Measurements from ENCODE around the gene ASPHD1.
A peak's percentile ranks its signal among the peaks of the same experiment; 100 is the strongest.
"Not testable (repeated sequence)": the region's sequence is repeated elsewhere in the genome, so short reads cannot be mapped to it uniquely, and the experiment has no call there.

Gene ASPHD1

DNA sequence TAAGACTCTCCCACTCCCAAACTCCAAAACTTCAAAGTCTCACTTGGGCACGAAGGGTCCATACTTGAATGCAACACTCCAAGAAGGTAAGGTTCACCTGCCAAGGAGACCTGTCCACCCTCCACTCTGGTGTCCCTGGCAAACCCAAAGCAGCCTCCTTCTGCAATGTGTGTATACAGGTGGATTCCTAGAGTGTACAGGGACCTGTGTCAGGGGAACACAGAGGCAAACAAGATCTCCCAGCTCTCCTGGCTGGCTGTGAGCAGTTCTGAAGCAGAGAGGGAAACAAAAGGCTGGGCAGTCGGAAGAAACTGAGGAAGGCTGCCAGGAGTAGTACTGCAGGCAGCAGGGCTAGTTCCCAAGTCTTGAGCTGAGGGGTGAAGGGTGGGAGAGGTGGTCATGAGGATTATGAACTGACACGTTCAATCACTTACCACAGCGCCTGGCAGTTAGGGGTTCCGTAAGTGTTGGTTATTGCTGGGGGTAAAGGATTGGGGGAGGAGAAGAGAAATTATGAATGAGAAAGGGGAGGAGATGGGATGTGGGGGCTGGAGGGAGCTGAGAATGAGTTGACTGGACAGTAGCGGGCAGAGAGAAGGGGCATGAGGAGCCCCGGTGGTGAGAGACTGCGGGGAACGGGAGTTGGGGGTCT lies 24.9 kb downstream of the ASPHD1 start:
- TF ChIP-seq CTCF (conservative IDR thresholded peaks at IDR 0.05; ENCODE audit: low read depth, low read length) = no peak
- DNase-seq (ENCODE audit: low read depth) = no peak

GRCh38 chr16:29925781-29926710 lies 25.8 kb downstream of the ASPHD1 start, which contains the start of gene KCTD13:
Gene KCTD13, minus strand, starts transcription at chr16:29926226. Its CDS starts 193 bp downstream, at chr16:29926033.
- no peak for TF ChIP-seq CTCF (conservative IDR thresholded peaks at IDR 0.05; ENCODE audit: low read depth, low read length)
- peak; percentile 42 for DNase-seq (ENCODE audit: low read depth)
- peak within 1 kb of the TSS; percentile 83 for H3K4me3 ChIP-seq (ENCODE audit: low read length)

More for the DNA sequence above, 24.9 kb downstream of the ASPHD1 start:
- H3K4me3 ChIP-seq (ENCODE audit: low read length) = peak overlapping the region; percentile 83

- peak overlapping the region; percentile 83 for H3K4me3 ChIP-seq (ENCODE audit: low read length)
- no peak for TF ChIP-seq CTCF (conservative IDR thresholded peaks at IDR 0.05; ENCODE audit: low read depth, low read length)
- no peak for DNase-seq (ENCODE audit: low read depth)
These were observed 26.4 kb downstream of the ASPHD1 start for GRCh38 chr16:29926711-29927052.

DNA sequence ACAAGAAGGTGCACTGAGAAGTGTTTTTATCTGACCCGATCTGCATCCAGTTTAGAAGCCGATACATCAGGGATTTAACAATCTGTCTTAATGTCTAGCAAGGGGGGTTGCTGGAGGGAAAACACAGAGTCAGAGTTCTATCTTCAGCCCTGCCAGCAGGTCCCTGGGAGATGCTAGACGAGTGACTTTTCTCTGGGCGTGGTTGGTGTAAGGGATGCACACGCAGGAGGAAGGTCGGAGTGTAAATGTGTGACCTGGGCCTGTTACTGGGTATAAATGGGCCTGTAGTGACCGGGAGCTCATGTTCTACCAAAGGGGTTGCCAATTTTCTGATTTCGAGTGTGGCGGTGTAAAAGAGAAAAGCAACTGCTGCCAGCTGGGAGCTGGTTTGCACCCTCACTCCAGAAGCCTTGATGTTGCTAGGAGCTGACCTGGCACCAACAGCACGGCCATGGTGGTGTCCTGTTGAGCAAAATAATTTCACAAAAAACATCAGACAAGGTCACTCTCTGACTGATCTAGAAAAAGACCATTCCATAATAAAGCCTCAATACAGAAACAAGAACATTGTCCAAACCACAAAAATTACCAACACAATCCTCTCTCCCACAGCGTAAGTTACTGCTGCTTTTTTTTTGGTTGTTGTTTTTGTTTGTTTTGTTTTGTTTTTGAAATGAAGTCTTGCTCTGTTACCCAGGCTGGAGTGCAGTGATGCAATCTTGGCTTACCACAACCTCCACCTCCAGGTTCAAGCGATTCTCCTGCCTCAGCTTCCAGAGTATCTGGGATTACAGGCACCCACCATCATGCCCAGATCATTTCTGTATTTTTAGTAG lies 27.0 kb downstream of the ASPHD1 start:
- TF ChIP-seq CTCF (conservative IDR thresholded peaks at IDR 0.05; ENCODE audit: low read depth, low read length) = no peak
- peak overlapping the region; percentile 83 for H3K4me3 ChIP-seq (ENCODE audit: low read length)
- no peak for DNase-seq (ENCODE audit: low read depth)

DNA sequence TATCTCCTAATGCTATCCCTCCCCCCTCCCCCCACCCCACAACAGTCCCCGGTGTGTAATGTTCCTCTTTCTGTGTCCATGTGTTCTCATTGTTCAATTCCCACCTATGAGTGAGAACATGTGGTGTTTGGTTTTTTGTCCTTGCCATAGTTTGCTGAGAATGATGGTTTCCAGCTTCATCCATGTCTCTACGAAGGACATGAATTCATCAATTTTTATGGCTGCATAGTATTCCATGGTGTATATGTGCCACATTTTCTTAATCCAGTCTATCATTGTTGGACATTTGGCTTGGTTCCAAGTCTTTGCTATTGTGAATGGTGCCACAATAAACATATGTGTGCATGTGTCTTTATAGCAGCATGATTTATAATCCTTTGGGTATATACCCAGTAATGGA lies 31.5 kb downstream of the ASPHD1 start:
- not testable (repeated sequence) for DNase-seq (ENCODE audit: low read depth); H3K4me3 ChIP-seq (ENCODE audit: low read length)

- DNase-seq (ENCODE audit: low read depth) = no peak
- TF ChIP-seq CTCF (conservative IDR thresholded peaks at IDR 0.05; ENCODE audit: low read depth, low read length) = no peak
- H3K4me3 ChIP-seq (ENCODE audit: low read length) = no peak overlapping the region
These were observed 40.4 kb downstream of the ASPHD1 start for GRCh38 chr16:29940656-29941055.
